ENCODE data around the gene MOB1A.
"Not testable (repeated sequence)": the region's sequence is repeated elsewhere in the genome, so short reads cannot be mapped to it uniquely, and the experiment has no call there.

Gene MOB1A

DNA sequence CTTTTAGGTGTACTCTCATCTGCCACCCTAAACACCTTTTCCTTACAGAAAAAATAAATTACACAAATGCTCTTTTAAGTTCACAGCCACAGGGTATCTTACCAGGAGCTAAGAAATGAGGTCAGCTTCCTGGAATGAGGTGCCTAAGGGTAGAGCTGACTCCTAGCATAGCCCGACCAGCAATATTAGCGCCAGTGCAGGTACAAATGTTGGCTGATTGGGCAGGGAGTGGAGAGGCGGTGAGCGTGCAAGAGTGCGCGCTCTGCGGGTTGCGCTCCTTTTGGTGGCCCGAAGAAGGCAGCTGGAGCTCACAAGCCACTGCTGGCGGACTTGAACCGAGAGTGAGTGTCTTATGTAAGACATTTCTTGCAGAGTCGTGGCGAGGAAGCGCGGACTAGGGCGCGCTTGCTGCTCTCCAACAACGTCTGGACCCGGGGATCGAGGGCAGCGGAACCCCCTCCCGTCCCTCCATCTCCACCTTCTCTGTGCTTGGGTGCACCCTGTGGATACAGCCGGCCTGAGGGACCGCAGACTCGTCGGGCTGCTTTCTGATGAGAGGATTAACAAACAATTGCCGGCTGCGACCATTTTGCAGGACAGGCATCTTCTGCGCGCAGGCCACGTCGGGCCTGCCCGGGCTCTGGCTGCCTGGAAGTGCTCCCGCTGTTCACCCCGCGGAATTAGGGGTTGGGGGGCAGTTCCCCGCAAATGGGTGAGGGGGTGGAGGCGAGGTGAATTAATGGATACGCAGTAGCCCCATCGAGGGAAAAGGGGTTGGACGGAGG is 48.3 kb downstream of the MOB1A start:
- Histone ChIP-seq H3K4me3 (ENCODE audit: low read depth, low read length) (no peak overlapping the region), H3K27ac (no peak overlapping the region), H3K27me3 (ENCODE audit: insufficient read depth, low read depth, severe bottlenecking) (no peaks in the 10 kb centered on the region), H3K9me3 (ENCODE audit: severe bottlenecking) (no peaks in the 10 kb centered on the region), H3K36me3 (peaks cover 16% of the 10 kb centered on the region)
- no peak for DNase-seq
- TF ChIP-seq, protein P1, sequence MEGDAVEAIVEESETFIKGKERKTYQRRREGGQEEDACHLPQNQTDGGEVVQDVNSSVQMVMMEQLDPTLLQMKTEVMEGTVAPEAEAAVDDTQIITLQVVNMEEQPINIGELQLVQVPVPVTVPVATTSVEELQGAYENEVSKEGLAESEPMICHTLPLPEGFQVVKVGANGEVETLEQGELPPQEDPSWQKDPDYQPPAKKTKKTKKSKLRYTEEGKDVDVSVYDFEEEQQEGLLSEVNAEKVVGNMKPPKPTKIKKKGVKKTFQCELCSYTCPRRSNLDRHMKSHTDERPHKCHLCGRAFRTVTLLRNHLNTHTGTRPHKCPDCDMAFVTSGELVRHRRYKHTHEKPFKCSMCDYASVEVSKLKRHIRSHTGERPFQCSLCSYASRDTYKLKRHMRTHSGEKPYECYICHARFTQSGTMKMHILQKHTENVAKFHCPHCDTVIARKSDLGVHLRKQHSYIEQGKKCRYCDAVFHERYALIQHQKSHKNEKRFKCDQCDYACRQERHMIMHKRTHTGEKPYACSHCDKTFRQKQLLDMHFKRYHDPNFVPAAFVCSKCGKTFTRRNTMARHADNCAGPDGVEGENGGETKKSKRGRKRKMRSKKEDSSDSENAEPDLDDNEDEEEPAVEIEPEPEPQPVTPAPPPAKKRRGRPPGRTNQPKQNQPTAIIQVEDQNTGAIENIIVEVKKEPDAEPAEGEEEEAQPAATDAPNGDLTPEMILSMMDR (IDR thresholded peaks at IDR 0.05; ENCODE audit: low read depth, low read length) = no peak

DNA sequence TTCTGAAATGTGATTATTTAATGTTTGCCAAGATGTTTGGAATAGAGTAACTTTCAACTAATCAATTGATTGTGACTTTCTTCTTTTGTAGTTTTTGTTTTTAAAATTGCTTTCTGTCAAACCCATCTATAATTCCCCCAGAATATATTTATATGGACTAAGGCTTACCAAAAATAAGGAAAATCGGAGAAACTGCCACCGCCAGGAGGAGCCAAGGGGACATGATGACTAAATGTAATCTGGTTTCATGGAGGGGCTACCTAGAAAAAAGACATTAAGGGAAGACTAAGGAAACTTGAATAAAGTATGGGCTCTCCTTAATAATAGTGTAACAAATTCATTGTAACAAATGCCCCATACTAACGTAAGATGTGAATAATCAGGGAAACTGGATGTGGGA is 50.5 kb downstream of the MOB1A start:
- Histone ChIP-seq H3K36me3 (no peaks in the 10 kb centered on the region), H3K27ac (no peak overlapping the region), H3K4me3 (ENCODE audit: low read depth, low read length) (no peak overlapping the region), H3K9me3 (ENCODE audit: severe bottlenecking) (peaks cover 3% of the 10 kb centered on the region), H3K27me3 (ENCODE audit: insufficient read depth, low read depth, severe bottlenecking) (no peaks in the 10 kb centered on the region)
- no peak for DNase-seq
- TF ChIP-seq, protein P1 (IDR thresholded peaks at IDR 0.05; ENCODE audit: low read depth, low read length) = no peak

DNA sequence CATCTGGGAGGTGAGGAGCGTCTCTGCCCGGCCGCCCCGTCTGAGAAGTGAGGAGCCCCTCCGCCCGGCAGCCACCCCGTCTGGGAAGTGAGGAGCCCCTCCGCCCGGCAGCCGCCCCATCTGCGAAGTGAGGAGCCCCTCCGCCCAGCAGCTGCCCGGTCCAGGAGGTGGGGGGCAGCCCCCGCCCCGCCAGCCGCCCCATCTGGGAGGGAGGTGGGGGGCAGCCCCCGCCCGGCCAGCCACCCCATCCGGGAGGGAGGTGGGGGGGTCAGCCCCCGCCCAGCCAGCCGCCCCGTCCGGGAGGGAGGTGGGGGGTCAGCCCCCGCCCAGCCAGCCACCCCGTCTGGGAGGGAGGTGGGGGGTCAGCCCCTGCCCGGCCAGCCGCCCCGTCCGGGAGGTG is 54.7 kb downstream of the MOB1A start:
- H3K27ac ChIP-seq; H3K36me3 ChIP-seq; H3K4me3 ChIP-seq (ENCODE audit: low read depth, low read length); DNase-seq; H3K27me3 ChIP-seq (ENCODE audit: insufficient read depth, low read depth, severe bottlenecking): not testable (repeated sequence)
- H3K9me3 ChIP-seq (ENCODE audit: severe bottlenecking) = peaks cover 21% of the 10 kb centered on the region

DNA sequence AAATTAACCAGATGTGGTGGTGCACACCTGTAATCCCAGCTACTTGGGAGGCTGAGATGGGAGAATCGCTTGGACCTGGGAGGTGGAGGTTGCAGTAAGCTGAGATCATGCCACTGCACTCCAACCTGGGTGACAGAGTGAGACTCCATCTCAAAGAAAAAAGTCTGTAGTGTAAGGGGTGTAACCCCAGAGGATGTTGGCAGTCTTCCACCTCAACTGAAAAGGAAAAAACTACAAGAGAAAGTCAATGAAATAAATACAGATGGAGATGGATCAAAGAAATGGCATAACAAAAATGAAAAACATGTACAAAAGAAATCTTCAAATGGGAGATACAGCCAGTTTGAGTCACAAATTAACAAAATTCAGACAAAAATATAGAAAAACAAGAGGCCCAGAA is 56.8 kb downstream of the MOB1A start:
- not testable (repeated sequence) for H3K36me3 ChIP-seq; DNase-seq; H3K27me3 ChIP-seq (ENCODE audit: insufficient read depth, low read depth, severe bottlenecking); H3K4me3 ChIP-seq (ENCODE audit: low read depth, low read length); H3K27ac ChIP-seq
- H3K9me3 ChIP-seq (ENCODE audit: severe bottlenecking) = peaks cover 21% of the 10 kb centered on the region

DNA sequence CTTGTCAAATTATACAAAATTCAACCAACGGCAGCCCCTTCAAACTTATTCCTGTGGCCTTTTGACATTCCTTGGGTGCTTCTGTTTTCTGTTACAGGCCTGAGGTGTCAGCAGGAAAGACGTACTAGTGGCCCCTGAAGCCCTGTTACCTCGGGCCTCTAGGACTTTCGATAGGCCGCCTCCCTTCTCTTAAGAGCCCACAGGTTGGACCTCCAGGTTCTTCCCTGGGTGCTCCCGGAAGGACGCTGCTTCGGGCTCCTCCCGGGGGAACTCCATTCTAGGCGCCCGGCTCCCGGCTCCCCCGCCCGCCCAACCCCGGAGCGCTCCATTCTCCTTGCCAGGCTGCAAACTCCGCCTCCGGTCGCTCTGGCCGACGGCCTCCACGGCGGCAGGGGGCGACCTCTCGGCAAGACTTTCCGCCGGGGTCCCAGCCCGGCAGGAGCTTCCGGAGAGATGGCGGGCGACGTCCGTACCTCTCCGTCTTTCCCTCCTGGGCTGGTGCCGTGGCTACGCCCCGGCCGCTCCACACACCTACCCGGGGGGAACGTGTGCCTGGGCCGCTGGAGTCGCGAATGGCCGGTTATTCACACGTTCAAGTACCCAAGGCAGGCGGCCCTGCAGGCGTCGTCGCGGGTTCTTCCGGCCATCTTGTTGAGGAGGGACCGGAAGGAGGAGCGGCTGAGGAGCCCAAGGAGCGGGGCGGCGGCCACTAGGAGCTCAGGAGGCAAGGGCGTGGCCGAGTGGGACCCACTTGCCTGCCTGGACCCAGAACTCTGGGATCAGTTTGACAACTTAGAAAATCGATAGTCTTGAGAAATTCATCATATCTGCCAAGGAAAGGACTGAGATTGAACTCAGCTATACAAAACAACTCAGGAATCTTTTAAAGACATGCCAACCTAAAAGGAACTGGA is 58.5 kb downstream of the MOB1A start:
- H3K27ac ChIP-seq = peak overlapping the region; percentile 98
- H3K27me3 ChIP-seq (ENCODE audit: insufficient read depth, low read depth, severe bottlenecking) = no peaks in the 10 kb centered on the region
- TF ChIP-seq, protein P1 (IDR thresholded peaks at IDR 0.05; ENCODE audit: low read depth, low read length) = peak; percentile 86

DNA sequence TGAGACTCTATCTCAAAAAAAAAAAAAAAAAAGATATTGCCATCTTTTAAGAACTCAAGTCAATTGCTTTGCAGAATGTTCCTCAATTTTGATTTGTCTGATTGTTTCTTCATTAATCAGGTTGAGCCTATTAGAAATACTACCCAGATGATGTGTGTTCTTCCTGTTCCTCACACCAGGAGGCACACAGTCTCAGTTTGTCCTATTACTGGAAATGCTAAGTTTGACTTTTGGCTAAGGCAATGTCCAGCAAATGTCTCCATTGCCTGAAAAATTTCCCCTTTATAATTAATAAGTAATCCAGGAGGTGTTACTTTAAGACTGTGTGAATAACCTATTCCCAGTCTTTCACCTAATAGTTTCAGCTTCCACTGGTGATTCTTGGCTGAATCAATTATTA is 59.3 kb downstream of the MOB1A start:
- DNase-seq = no peak
- Histone ChIP-seq H3K36me3 (no peaks in the 10 kb centered on the region), H3K9me3 (ENCODE audit: severe bottlenecking) (peaks cover 21% of the 10 kb centered on the region), H3K27me3 (ENCODE audit: insufficient read depth, low read depth, severe bottlenecking) (no peaks in the 10 kb centered on the region), H3K4me3 (ENCODE audit: low read depth, low read length) (peak overlapping the region; percentile 84), H3K27ac (no peak overlapping the region)
- TF ChIP-seq, protein P1 (IDR thresholded peaks at IDR 0.05; ENCODE audit: low read depth, low read length) = peak; percentile 32; the same call in 1 of the 2 replicates

More for the DNA sequence above, 58.5 kb downstream of the MOB1A start:
- peaks cover 21% of the 10 kb centered on the region for H3K9me3 ChIP-seq (ENCODE audit: severe bottlenecking)
- DNase-seq = peak; percentile 94
- H3K36me3 ChIP-seq = no peaks in the 10 kb centered on the region
- H3K4me3 ChIP-seq (ENCODE audit: low read depth, low read length) = peak overlapping the region; percentile 84

All from WERI-Rb-1 (cell line).